ENCODE results near the gene FDXR. TPM values are rescaled to one million over a fixed set of nuclear protein-coding genes. Genes with fewer than 3 reads are reported as not detected.

Gene FDXR
- total RNA-seq, 1 donor, result 1.3 TPM

DNA sequence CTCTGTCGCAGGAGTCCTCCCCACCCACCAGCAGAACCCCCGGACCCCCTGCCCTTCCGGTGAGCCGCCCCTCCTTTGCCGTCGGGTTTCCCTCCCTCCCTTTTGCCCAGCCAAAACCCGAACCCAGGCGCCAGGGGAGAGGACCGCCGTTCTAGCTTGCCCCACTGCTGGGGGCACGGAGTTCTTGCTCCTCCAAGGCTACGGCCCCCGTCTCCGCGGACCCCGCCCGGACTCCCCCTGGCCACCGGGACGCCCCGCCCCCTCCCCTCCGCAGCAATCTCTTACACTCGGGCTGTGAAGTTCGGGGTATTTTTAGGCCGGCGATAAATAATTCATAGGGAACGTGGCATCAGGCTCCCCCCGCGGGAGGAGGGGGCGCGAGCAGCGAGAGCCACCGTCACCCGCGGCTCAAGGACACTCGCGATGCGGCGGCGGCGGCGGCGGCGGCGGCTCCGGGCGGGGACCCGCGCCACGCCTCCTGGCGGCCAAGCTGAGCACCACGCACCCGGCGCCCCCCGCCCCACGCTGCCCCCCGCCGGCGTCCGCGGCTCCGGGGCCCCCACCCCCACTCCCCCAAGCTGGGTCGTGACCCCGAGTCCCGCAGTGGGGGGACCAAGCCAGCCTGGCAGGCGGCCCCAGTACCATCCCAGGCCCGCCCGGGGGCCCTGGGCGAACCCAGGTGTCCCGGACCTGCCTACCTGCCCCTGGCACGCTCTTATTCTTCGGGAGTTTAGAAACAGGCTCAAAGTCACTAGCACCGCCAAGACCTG is 13.2 kb downstream of the FDXR start, which contains the start of gene GRIN2C:
Gene GRIN2C (minus strand): TSS at position 427 of the 770 bp plus-strand sequence. CDS start 4,793 bp downstream, outside the sequence.
- no peaks in the 10 kb centered on the region for H3K9me3 ChIP-seq (ENCODE audit: low read depth, low read length)
- H3K4me3 ChIP-seq (ENCODE audit: low read length), result no peak within 1 kb of the TSS
- H3K4me1 ChIP-seq (ENCODE audit: insufficient read depth, low read length), result peaks cover 21% of the 10 kb centered on the region
- H3K27me3 ChIP-seq (ENCODE audit: insufficient read depth, low read length), result peaks cover 47% of the 10 kb centered on the region

DNA sequence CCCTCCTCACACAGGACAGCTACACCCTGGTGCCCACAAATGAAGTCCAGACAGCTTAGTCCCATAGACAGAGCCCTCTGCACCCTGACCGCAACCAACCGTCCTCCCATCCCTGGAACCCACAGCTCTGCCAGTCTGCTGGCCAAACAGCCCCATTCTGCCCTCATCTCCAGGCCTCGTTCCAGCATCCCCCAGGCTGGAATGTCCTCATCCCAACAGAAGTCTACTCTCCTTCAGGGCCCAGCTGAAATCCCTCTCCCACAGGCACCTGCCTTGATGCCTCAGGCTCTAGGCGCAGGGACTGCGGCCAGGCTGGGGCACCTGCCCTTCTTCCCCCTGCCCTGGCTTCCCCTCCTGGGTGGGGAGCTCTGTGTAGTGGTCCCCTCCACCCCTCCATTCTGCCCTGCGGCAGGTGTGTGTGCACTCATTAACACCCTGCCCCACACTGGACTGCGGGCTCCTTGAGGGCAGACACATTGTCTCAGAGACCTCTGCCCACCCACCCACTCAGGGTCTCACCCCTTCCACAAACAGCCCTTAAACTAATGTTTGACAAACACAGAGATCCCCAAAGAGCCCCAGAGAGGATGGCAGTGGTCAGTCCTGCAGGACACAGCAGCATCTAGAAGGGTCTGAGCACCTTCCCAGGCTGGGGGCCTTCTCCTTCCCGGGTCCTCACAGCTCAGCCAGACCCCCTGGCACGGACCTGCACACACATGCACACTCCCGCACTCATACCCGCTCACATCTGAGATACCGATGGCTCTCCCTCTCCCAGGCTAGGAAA is 13.9 kb downstream of the FDXR start:
- Histone ChIP-seq H3K9me3 (ENCODE audit: low read depth, low read length) (no peaks in the 10 kb centered on the region), H3K4me1 (ENCODE audit: insufficient read depth, low read length) (peaks cover 21% of the 10 kb centered on the region), H3K27me3 (ENCODE audit: insufficient read depth, low read length) (peaks cover 53% of the 10 kb centered on the region), H3K4me3 (ENCODE audit: low read length) (no peak overlapping the region)

DNA sequence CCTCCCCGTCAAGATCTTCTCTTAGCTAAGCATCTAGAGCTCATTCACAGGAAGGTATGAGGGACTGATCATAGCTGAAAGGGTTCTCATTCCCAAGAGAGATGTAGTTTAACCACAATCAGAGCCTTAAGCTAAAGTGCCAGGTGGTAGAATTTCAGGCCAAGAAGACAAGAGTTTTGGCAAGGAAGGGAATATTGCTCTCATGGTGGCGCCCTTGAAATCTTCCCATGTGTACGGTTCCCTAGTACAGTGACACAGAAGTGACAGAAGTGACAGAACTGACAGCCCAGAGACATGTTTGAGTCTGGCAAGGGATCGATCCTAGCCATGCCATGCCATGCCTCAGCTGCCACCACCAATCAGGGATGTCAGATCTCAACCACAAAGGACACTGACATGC is 15.6 kb downstream of the FDXR start:
- H3K27me3 ChIP-seq (ENCODE audit: insufficient read depth, low read length), result peaks cover 61% of the 10 kb centered on the region
- peaks cover 25% of the 10 kb centered on the region for H3K4me1 ChIP-seq (ENCODE audit: insufficient read depth, low read length)
- H3K4me3 ChIP-seq (ENCODE audit: low read length), result no peak overlapping the region
- no peaks in the 10 kb centered on the region for H3K9me3 ChIP-seq (ENCODE audit: low read depth, low read length)

DNA sequence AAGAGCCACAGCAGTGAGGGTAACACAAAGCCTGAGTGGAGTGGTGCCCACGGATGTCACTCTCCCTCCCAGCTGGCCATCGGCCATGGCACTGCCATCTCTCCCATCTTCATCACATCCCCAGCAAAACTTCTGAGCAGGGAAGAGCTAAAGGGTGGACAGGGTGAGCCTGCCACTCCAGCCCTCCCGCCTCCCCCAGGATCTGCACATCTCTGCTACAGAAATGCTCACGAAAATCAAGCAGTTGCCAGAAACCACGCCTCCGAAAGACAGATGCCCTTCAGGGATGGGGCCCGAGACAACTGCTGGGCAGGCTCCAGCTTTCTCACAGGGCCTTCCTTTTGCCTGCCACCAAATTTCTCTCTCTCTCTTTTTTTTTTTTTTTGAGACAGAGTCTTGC is 16.7 kb downstream of the FDXR start:
- no peak overlapping the region for H3K4me3 ChIP-seq (ENCODE audit: low read length)
- peaks cover 66% of the 10 kb centered on the region for H3K27me3 ChIP-seq (ENCODE audit: insufficient read depth, low read length)
- H3K9me3 ChIP-seq (ENCODE audit: low read depth, low read length), result no peaks in the 10 kb centered on the region
- peaks cover 18% of the 10 kb centered on the region for H3K4me1 ChIP-seq (ENCODE audit: insufficient read depth, low read length)

DNA sequence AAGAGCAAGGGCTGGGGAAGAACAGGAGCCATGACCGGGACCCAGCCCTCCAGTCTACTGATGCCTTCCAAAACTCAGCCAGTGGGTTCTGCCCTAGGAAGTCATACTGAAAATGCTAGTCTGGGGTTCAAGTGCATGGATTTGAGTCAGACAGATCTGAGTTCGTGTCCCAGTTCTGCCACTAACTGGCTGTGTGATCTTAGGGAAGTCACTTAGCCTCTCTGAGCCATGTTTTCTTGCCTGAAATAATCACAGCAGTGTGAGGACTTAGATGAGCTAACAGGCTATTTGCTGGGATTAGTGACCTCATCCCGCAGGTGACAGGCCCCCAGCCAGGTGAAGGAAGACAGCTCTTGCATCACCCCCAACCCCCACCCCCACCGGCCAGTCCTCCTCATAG is 17.5 kb downstream of the FDXR start:
- no peak overlapping the region for H3K4me3 ChIP-seq (ENCODE audit: low read length)
- peaks cover 10% of the 10 kb centered on the region for H3K4me1 ChIP-seq (ENCODE audit: insufficient read depth, low read length)
- H3K27me3 ChIP-seq (ENCODE audit: insufficient read depth, low read length), result peaks cover 63% of the 10 kb centered on the region
- H3K9me3 ChIP-seq (ENCODE audit: low read depth, low read length), result no peaks in the 10 kb centered on the region

DNA sequence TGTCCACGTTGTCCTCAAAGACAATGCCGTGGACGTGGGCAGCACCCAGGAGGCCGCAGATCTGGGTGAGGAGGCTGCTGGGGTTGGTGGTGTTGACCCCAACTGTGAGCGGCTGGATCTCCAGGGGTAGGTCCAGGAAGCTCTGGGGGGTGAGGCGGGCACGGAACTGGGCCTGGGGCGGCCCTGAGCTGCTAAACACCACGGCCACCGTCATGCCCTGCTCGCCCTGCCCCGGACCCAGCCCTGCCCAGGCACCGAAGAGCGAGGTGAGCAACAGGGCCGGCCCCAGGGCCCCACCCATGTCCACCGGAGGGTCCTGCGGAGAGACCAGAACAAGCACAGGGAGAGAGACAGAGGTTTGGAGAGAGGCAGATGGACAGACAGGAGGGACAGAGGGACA is 18.0 kb downstream of the FDXR start:
- Histone ChIP-seq H3K4me3 (ENCODE audit: low read length) (no peak overlapping the region), H3K9me3 (ENCODE audit: low read depth, low read length) (no peaks in the 10 kb centered on the region), H3K27me3 (ENCODE audit: insufficient read depth, low read length) (peaks cover 58% of the 10 kb centered on the region), H3K4me1 (ENCODE audit: insufficient read depth, low read length) (peaks cover 5% of the 10 kb centered on the region)

DNA sequence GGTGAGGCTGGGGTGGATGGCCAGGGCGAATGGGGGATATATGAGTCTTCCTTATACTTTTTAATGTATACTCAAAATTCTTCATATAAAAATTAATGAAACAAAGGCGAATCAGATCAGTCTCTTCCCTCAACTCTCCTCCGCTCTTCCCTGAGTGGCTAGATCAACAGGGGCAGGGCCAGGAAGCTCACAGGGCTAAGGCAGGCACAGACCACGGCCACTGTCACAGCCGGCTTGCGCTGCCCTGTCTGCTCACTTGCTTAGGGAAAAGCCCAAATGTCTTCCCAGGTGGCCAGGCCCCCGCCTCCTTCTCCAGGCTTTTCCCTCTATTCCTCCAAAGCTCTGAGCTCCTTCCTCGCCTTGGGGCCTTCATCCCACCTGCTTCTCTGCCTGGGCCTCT is 19.1 kb downstream of the FDXR start:
- Histone ChIP-seq H3K4me1 (ENCODE audit: insufficient read depth, low read length) (peaks cover 5% of the 10 kb centered on the region), H3K9me3 (ENCODE audit: low read depth, low read length) (no peaks in the 10 kb centered on the region), H3K27me3 (ENCODE audit: insufficient read depth, low read length) (peaks cover 51% of the 10 kb centered on the region), H3K4me3 (ENCODE audit: low read length) (no peak overlapping the region)

DNA sequence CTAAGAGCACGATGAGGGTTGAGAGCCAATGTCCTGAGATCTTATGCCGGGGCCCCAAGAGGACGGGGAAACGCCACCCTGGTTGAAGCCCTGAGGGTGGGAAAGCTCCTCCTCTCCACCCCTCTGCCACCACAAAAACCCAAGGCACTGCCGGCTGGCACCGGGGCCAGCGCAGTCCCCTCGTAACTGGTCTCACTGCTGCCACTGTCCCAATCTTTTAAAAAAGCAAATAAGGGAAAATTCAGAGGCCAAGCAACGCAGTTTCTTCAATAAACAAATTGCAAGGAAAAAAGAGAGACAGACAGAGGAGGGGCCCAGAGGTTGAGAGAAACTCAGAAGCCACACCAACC is 19.8 kb downstream of the FDXR start:
- Histone ChIP-seq H3K4me3 (ENCODE audit: low read length) (no peak overlapping the region), H3K9me3 (ENCODE audit: low read depth, low read length) (no peaks in the 10 kb centered on the region), H3K4me1 (ENCODE audit: insufficient read depth, low read length) (peaks cover 5% of the 10 kb centered on the region), H3K27me3 (ENCODE audit: insufficient read depth, low read length) (peaks cover 49% of the 10 kb centered on the region)

DNA sequence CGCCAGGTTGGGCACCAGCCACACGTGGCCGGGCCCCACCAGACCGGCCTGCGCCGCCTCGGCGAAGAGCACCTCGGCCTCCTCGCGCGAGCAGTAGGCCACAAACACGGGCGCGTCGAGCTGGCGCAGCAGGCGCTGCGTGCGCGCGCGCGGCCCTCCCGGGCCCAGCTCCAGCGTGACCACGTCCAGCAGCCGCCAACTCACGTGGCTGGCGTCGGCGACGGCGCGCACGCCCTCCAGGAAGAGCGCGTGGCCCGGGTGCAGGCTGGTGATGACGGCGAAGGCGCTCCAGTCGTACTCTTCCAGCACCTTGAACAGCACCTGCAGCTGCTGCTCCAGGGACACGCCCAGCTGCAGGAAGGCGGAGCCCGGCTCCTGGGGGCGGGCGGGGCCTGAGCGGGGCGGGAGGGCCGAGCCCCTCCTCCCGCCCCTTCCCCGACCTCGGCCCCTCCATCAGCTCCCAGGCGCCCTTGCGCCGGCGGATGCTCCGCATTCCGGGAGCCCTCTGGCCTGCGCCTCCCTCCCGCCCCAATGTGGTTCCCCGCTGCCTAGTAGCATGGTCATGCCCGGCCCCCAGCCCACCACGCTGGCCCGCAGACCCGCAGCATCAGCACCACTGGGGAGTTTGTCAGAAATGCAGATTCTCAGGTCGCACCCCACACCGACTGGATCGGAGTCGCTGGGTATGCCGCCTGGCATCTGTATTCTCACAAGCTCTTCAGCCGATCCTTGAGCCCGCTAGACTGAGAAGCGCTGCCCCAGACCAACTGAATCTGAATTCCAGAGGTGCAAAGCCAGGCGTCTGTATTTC is 20.4 kb downstream of the FDXR start:
- Histone ChIP-seq H3K4me1 (ENCODE audit: insufficient read depth, low read length) (peaks cover 5% of the 10 kb centered on the region), H3K27me3 (ENCODE audit: insufficient read depth, low read length) (peaks cover 44% of the 10 kb centered on the region), H3K4me3 (ENCODE audit: low read length) (no peak overlapping the region), H3K9me3 (ENCODE audit: low read depth, low read length) (no peaks in the 10 kb centered on the region)

DNA sequence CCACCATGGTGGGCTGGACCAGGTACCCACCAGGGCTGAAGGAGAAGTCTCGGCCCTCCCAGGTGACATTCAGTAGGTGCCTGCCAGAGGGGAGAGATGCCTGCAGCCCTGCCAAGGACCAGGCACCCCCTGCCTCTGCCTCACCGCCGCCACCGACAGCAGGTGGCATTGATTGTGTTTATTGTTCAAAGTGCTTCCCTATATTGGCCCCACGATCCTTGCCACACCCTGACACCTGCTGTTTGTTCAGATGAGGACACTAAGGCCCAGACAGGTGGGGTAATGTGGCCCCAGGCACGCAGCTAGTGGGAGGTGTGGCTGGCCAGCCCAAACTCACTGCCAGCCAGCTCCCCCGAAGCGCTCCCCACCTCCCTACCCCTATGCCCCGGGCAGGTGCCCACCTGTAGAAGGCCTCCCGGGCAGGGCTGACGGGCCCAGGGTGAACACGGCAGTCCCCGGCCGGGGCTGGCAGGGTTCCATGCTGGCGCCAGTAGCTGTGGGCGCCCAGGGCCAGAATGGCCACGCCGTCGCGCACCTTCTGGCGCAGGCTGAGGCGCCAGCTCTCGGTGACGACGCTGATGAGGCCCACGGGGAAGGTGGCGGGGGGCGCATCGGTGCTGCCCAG is 21.1 kb downstream of the FDXR start:
- H3K9me3 ChIP-seq (ENCODE audit: low read depth, low read length), result no peaks in the 10 kb centered on the region
- H3K27me3 ChIP-seq (ENCODE audit: insufficient read depth, low read length), result peaks cover 38% of the 10 kb centered on the region
- H3K4me3 ChIP-seq (ENCODE audit: low read length), result no peak overlapping the region
- peaks cover 5% of the 10 kb centered on the region for H3K4me1 ChIP-seq (ENCODE audit: insufficient read depth, low read length)

DNA sequence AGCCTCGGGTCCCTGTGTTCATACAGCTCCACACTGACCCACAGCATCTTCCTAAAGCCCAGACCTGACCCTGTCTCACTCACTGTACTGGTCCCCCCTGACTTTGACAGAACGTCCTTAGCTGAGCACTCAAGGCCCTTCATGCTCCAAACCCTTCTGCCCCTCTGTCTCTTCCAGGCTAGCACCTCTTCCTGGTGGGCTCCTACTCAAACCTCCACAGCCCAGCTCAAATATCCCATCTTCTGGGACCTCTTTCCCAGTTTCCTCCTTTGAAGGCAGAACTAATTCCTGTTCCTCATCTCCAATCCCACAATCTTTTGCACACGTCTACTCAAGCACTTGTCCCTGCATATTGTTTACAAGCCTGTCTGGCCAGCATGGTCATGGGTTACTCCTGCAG is 21.9 kb downstream of the FDXR start:
- Histone ChIP-seq H3K9me3 (ENCODE audit: low read depth, low read length) (no peaks in the 10 kb centered on the region), H3K4me3 (ENCODE audit: low read length) (no peak overlapping the region), H3K27me3 (ENCODE audit: insufficient read depth, low read length) (peaks cover 38% of the 10 kb centered on the region), H3K4me1 (ENCODE audit: insufficient read depth, low read length) (peaks cover 5% of the 10 kb centered on the region)

DNA sequence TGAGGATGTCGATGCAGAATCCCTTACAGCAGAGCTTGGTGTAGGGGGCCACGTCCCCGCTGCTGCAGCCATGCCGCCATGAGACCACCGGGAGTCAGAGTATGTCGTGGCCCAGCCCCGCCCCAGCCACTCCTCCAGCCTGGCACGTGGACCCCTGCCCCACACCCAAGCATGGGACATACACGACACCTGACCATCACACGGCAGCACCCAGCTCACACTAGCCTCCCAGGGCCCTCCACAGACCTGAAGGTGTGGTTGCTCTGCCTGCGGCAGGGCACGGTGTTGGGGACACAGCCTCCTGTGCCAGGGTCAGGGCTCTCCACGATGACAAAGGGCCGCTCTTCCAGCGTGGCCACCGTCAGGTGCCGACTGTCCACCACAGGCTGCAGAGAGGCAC is 22.5 kb downstream of the FDXR start:
- Histone ChIP-seq H3K9me3 (ENCODE audit: low read depth, low read length) (no peaks in the 10 kb centered on the region), H3K27me3 (ENCODE audit: insufficient read depth, low read length) (peaks cover 37% of the 10 kb centered on the region), H3K4me1 (ENCODE audit: insufficient read depth, low read length) (peaks cover 5% of the 10 kb centered on the region), H3K4me3 (ENCODE audit: low read length) (no peak overlapping the region)

DNA sequence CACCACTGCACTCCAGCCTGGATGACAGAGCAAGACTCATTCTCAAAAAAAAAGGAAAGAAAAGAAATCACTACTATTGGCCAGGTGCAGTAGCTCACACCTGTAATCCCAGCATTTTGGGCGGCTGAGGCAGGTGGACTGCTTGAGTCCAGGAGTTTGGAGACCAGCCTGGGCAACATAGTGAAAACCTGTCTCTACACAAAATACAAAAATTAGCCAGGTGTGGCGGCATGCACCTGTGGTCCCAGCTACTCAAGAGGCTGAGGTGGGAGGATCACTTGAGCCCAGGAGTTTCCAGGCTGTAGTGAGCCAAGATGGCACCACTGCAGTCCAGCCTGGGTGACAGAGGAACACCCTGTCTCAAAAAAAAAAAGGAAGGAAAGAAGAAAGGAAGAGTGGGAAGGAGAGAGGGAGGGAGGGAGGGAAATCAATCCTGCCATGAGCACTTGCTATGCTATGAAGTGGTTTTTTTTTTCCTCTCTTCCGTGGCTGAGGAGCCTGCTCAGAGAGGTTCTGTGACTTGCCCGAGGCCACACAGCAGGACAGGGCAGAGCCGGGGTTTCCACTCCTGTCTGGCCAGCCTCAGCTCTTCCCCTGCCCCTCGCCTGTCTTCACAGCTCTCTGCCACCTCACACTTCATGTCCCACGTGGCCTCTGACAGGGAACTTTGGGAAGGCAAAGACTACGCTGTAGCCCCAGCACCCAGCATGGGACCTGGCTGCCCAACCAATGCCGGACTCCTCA is 24.0 kb downstream of the FDXR start:
- Histone ChIP-seq H3K4me1 (ENCODE audit: insufficient read depth, low read length) (peaks cover 5% of the 10 kb centered on the region), H3K9me3 (ENCODE audit: low read depth, low read length) (no peaks in the 10 kb centered on the region), H3K27me3 (ENCODE audit: insufficient read depth, low read length) (peaks cover 29% of the 10 kb centered on the region), H3K4me3 (ENCODE audit: low read length) (no peak overlapping the region)

DNA sequence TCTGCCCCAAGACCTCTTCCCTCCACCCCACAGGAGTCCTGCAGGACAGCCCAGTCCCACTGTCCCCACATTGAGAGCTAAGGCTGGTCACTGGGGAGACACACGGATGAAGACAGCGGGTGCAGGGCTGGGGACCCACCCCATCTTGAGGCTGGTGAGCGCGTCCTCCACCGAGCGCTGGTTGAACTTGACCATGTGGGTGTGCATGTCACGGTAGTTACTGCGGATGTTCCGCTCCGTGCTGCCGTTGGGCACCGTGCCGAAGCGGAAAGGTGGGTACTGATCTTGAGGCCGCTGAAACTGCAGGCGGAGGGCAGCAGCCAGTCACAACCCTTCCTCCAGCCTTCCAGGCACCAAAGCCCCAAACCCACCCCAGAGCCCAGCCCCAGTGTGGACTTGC is 26.2 kb downstream of the FDXR start:
- no peak overlapping the region for H3K4me3 ChIP-seq (ENCODE audit: low read length)
- no peaks in the 10 kb centered on the region for H3K9me3 ChIP-seq (ENCODE audit: low read depth, low read length)
- H3K27me3 ChIP-seq (ENCODE audit: insufficient read depth, low read length), result peaks cover 13% of the 10 kb centered on the region
- peaks cover 13% of the 10 kb centered on the region for H3K4me1 ChIP-seq (ENCODE audit: insufficient read depth, low read length)

Data from mononuclear cell (primary cell).